ELF-1 (cell line): Measurements from ENCODE around the gene NLRP13.

Source experiments
- DNase-seq: peaks from one replicate; pipeline ENCODE4 v3.0.0-alpha.2; 2016; ENCODE audit warnings: low read depth, low spot score

NLRP13 gene

DNA sequence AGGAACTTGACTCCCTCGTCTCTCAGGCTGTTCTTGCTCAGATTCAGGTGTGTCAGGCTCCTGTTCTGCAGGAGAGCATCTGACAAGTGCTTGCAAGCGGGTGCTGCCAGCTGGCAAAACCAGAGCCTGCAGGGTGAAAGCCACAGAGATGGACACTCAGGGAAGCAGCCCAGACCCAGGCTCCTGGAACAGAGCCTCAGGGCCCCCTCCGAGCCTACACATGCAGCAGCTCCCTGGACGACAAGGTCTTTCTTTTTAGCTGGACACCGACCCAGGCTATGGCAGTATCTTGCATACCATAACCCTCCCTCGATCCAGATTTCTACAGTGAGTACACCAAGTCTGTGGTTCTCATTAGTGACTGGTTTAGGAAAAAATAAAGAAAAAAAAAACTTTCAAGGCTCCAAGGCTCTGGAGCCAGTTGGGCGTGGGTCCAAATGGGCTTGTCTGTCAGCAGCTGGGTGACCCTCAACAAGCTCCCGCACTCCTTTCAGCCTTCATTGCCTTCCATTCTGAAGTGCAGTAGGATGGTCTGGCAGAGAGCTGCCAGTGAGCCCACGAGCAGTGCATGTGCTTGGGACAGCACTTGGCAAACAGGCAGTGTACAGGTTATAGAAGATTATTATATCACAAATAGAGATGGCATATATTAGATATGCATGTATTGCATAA lies 29.9 kb downstream of the NLRP13 start:
- no peak for DNase-seq

DNA sequence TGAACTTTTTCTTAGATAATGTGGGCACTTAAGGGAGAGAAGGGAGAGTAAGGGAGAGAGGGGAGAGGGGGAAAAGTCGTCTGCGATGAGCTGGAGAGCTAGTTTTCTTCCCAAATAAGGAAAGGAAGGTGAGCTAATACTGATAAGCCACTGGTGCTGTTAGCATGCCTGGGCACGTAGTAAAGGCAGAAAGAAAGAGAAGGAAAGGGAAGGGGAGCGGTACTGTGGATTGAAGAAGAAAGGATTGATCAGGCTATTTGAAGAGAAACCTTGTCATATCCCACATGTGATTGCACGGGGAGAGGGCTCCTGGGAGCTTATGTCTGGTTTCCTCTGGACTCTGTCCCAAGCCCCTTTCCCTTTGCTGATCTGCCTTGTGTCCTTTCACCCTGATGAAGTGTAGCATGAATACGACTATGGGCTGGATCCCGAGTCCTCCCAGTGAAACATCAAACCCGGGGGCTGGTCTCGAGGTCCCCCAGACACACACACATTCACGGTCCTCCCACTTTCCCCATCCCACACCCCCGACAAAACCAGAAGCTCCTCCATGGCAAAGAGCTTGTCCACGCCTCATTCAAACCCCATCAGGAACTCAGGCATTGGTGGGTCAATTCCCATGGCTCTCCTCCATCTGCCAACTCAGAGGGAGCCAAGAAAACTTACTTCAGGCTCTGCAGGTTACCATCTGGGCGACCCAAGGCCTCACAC lies 30.6 kb downstream of the NLRP13 start:
- no peak for DNase-seq

DNA sequence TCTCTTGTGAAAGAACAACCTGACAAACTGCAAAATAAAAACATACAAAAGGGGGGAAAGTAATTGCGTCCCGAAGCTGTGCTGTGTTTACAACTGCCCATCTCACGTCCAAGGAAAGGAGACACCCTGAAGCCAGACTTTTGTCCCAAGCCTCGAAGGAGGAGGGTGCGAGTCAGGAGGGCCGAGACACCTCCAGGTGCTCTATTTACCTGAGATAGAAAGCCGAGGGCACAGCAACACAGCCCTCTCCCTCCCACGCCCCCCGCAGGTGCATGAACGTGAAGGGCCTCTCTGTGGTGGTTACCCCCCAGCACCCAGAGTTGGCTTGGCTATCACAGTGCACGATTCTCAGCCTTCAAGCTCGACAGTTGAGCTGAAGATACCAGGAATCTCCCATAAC lies 33.2 kb downstream of the NLRP13 start:
- DNase-seq, result no peak

DNA sequence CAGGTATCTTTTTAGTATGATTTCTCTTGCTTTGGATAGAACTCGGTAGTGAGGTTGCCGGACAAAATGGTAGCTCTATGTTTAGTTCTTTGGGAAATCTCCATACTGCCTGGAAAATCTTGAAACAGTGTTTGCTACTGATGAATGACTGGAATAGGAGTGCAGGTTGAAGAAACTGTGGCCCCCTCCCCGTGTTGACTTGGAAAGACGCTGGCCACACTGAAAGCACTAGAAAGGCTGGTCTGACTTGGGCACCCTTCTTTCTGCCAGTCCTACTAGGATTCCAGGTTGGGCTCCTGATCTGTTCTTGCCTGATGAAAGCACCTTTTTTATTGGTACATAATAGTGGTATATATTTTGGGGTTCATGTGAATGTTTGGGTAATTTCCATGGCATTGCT lies 49.5 kb downstream of the NLRP13 start:
- DNase-seq, result no peak

- DNase-seq, result no peak
Observed at GRCh38 chr19:55877211-55877610, 54.9 kb downstream of the NLRP13 start.

- DNase-seq, result no peak
Observed at GRCh38 chr19:55870736-55871135, 61.4 kb downstream of the NLRP13 start.

DNA sequence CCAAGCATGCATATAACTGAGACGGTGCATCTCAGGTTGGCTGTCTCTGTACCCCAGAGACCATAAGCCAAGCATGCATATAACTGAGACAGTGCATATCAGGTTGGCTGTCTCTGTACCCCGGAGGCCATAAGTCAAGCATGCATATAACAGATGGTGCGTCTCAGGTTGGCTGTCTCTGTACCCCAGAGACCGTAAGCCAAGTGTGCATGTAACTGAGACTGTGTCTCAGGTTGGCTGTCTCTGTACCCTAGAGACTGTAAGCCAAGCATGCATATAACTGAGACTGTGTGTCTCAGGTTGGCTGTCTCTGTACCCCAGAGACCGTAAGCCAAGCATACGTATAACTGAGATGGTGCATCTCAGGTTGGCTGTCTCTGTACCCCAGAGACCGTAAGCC lies 65.0 kb downstream of the NLRP13 start:
- DNase-seq, result no peak

GRCh38 chr19:55866521-55866920 lies 65.6 kb downstream of the NLRP13 start:
- no peak for DNase-seq

DNA sequence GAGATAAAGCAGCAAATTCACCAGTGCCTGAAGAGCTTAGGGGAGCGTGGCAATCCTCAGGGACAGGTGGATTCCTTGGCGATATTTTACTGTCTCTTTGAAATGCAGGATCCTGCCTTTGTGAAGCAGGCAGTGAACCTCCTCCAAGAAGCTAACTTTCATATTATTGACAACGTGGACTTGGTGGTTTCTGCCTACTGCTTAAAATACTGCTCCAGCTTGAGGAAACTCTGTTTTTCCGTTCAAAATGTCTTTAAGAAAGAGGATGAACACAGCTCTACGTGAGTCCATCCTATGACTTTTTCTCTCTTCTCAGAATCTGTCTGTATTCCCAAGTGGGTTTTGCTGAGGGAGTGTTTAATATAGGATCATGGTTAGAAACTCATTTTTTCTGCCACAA lies 73.2 kb downstream of the NLRP13 start:
- no peak for DNase-seq

DNA sequence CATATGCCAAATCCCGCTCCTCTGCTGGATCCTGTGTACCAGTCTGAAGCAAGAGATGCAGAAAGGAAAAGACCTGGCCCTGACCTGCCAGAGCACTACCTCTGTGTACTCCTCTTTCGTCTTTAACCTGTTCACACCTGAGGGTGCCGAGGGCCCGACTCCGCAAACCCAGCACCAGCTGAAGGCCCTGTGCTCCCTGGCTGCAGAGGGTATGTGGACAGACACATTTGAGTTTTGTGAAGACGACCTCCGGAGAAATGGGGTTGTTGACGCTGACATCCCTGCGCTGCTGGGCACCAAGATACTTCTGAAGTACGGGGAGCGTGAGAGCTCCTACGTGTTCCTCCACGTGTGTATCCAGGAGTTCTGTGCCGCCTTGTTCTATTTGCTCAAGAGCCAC lies 73.7 kb downstream of the NLRP13 start:
- DNase-seq, result no peak

DNA sequence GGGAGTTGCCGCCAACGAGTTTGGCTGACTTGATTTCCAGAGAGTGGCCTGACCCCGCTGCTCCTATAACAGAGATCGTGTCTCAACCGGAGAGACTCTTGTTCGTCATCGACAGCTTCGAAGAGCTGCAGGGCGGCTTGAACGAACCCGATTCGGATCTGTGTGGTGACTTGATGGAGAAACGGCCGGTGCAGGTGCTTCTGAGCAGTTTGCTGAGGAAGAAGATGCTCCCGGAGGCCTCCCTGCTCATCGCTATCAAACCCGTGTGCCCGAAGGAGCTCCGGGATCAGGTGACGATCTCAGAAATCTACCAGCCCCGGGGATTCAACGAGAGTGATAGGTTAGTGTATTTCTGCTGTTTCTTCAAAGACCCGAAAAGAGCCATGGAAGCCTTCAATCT lies 74.2 kb downstream of the NLRP13 start:
- no peak for DNase-seq

DNA sequence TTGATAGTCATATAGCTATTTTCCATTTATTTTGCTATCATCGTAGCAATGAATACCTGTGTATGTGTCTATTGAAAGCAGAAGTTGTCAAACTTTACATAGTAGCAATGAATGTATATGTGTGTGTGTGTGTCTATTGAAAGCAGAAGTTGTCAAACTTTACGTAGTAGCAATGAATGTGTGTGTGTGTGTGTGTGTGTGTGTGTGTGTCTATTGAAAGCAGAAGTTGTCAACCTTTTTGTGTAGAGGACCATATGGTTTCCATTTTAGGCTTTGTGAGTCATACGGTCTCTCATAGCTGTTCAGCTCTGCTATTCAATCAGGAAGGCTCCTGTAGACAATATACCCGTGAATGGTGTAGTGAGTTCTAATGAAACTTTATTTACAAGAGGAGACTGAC lies 75.0 kb downstream of the NLRP13 start:
- DNase-seq, result no peak

- no peak for DNase-seq
Observed at GRCh38 chr19:55855160-55855559, 77.0 kb downstream of the NLRP13 start.
